ENCODE data around the gene SND1.

Gene SND1

GRCh38 chr7:127840226-127840951 lies 188.4 kb downstream of the SND1 start:
- no peak for DNase-seq

- no peak for DNase-seq
Measured at GRCh38 chr7:127844165-127844564, 192.2 kb downstream of the SND1 start.

GRCh38 chr7:127844707-127845331 lies 192.8 kb downstream of the SND1 start:
- peak; percentile 68 for DNase-seq

GRCh38 chr7:127845522-127846214 lies 193.7 kb downstream of the SND1 start:
- peak; percentile 53 for DNase-seq

GRCh38 chr7:127847641-127848040 lies 195.6 kb downstream of the SND1 start:
- DNase-seq, result no peak

- DNase-seq, result no peak
Measured at GRCh38 chr7:127848241-127848640, 196.2 kb downstream of the SND1 start.

GRCh38 chr7:127850195-127850594 lies 198.2 kb downstream of the SND1 start:
- no peak for DNase-seq

GRCh38 chr7:127854383-127854782 lies 202.4 kb downstream of the SND1 start:
- DNase-seq, result no peak

GRCh38 chr7:127857464-127857841 lies 205.5 kb downstream of the SND1 start:
- DNase-seq, result no peak

- no peak for DNase-seq
Measured at GRCh38 chr7:127858091-127858914, 206.3 kb downstream of the SND1 start.

GRCh38 chr7:127858915-127859189 lies 206.9 kb downstream of the SND1 start:
- no peak for DNase-seq

- DNase-seq, result no peak
Measured at GRCh38 chr7:127859330-127859729, 207.3 kb downstream of the SND1 start.

GRCh38 chr7:127862525-127862924 lies 210.5 kb downstream of the SND1 start:
- no peak for DNase-seq

GRCh38 chr7:127863082-127863481 lies 211.1 kb downstream of the SND1 start:
- no peak for DNase-seq

- no peak for DNase-seq
Measured at GRCh38 chr7:127865466-127865865, 213.5 kb downstream of the SND1 start.

GRCh38 chr7:127870231-127870907 lies 218.4 kb downstream of the SND1 start:
- DNase-seq, result no peak

GRCh38 chr7:127871226-127871625 lies 219.2 kb downstream of the SND1 start:
- DNase-seq, result no peak

GRCh38 chr7:127872122-127872521 lies 220.1 kb downstream of the SND1 start:
- no peak for DNase-seq

GRCh38 chr7:127873151-127873550 lies 221.2 kb downstream of the SND1 start:
- DNase-seq, result no peak

GRCh38 chr7:127873715-127874636 lies 222.0 kb downstream of the SND1 start:
- DNase-seq, result no peak

GRCh38 chr7:127874951-127875608 lies 223.1 kb downstream of the SND1 start:
- no peak for DNase-seq

Measured in NCI-H1092 (cell line).